Measurements from ENCODE around the gene LHX4.
A peak's percentile ranks its signal among the peaks of the same experiment; 100 is the strongest.

Gene LHX4

GRCh38 chr1:180229483-180230415 lies at the start of gene LHX4:
TSS of gene LHX4 (plus strand) at chr1:180230264. CDS start at chr1:180230530, 266 bp downstream.
- DNase-seq: peak; percentile 22

DNA sequence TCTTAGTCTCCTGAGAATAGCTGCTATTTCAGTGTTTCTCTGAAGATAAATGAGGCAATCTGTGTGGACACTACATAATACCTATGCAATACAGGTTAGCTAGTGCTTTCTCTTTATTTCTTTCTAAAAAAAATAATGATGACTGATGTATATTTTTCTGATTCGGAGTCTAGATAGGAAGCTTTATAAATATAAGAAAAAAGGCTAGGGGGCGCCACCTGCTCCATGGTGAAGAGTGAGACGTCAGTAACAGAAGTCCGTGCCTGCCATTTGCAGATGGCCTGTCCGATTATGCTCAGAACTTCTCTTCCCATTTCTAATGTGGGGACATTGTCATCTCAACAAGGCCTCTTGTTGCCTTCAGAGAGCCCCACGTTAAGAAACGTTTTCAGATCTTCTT lies 49.0 kb upstream of the LHX4 start:
- DNase-seq: peak; percentile 25

DNA sequence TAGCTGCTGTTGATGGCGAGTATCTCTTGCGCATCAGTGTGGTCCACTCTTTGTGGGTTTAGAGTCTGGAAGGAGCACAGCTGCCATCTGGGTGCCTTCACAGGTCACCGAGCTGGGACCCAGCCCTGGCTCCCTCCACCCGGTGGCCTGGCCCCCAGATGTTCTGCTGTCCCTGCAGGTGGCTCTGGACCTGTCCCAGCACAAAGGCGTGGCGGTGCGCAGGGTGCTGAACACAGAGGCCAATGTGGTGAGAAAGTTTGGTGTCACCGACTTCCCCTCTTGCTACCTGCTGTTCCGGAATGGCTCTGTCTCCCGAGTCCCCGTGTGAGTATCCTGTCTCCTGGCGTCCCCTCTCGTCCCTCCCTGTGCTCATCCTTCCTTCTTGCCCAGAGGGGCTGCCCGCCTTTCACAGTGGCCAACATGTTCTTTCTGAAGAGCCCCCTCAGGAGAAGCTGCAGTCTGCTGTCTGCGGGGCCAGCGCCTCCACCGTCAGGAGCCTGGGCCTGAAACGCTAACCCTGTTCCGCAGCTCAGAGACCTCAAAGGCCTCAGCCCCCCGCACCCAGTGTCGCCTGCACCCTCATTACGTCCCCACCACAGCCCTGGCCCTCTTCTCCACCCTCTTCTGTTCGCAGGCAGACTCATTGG lies 47.9 kb upstream of the LHX4 start:
- DNase-seq: no peak

GRCh38 chr1:180182643-180183311 lies 47.3 kb upstream of the LHX4 start:
- no peak for DNase-seq

- DNase-seq: no peak
Observed at GRCh38 chr1:180183426-180183825, 46.6 kb upstream of the LHX4 start.

- DNase-seq: no peak
Observed at GRCh38 chr1:180184041-180184440, 46.0 kb upstream of the LHX4 start.

- no peak for DNase-seq
Observed at GRCh38 chr1:180185281-180185680, 44.8 kb upstream of the LHX4 start.

DNA sequence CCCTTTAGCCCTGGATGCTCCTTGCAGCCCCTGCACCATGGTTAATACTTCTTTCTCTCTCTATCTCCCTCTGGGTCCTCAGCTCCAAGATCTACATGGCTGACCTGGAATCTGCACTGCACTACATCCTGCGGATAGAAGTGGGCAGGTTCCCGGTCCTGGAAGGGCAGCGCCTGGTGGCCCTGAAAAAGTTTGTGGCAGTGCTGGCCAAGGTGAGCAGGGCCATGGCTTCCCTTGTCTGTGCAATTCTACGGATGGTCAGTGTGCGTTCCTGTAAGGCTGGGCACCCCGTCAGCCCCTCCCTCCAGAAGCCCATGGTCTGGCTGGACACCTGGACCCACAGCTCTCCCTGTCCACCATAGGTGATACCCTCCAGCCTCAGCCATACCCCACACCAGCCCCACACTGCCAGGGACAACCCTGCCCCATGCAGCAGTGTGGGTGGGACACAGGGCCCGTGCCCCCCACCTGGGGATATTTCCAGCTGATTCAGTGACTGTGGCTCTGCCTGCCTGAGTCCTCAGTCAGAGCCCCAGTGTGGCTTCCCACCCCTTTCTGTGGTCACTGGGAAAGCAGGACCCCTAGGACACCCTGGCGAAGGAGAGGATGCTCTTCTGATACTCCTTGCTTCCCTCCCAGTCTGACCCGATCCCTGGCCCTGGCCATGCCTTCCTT lies 44.0 kb upstream of the LHX4 start:
- no peak for DNase-seq

DNA sequence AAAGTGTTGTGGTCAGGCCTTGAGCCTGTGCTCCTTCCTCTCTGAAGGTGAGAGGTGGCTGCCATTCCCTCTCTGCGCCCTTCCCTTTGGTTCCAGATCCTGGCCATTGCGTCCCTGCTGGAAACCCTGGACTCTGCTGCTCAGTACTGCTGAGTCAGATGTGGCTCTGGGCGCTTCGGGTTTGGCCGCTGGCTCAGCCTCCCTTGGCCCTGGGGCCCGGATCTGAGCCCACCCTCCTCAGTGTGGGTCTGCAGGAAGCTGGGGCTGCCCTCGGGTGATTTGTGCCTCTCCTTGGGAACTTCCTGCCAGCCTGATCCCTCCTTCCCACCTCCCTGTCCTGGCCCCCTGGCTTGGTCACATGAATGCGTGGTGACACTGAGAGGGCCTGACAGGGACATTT lies 43.2 kb upstream of the LHX4 start:
- DNase-seq: no peak

DNA sequence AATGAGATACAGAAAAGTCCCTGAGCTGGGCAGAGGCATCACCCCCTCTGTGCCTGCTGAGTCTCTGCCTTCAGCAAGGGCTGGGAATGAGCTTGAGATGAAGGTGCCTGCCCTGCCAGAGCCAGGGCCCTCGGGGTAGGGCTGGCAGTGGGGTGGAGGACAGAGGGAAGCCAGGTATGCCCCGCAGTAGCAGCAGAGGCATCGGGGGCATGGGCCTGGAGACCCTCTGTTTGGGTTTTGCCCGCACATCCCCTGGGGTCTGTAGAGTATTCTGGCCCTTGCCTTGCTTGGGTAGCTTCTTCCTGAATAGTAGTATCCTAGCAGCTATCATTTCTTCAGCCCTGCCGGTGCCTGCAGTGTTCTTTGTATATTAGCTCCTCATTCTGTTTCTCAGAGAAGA lies 42.4 kb upstream of the LHX4 start:
- no peak for DNase-seq

DNA sequence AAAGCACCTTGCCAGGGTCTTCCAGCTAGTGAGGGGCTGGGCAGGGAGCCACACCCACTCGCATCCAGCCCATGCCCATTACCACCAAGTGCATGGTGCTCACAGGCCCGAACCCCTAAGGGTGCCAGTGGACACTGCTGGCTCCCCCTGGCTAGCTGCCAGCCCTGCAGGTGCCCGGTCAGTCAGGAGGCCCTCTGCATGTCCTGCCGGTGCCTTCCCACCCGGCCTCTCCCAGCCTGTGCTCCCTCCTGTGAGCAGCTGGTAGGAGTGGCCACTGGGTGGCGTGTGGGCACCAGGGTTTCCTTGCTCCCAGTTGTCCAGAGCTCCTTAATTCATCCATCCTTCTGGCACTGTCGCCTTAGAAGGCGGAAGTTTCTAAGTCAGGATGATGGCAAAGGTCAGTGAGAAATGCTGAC lies 42.0 kb upstream of the LHX4 start:
- peak; percentile 3 for DNase-seq

DNA sequence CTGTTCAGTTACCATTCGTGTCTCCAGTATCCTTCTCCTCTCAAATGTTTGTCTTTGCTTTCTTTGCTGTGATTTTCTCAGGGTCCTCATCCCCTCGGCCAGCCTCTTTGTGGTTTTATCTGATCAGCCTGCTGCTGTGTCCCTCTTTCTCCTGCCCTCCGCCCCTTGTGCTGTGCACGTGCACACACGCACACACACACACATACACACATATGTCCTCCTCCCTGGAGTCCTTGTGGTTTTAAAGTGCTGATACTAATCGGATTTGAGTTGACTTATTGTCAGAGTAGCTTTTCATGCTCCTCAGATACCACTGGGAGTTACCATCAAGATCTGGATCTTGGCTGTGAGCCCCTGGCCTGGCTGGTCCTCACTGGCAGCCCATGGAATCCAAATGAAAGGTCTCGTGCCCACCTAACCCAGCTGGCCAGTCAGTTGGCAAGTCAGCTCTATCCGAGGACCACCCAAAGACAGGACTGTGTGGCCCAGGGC lies 41.3 kb upstream of the LHX4 start:
- DNase-seq: no peak

DNA sequence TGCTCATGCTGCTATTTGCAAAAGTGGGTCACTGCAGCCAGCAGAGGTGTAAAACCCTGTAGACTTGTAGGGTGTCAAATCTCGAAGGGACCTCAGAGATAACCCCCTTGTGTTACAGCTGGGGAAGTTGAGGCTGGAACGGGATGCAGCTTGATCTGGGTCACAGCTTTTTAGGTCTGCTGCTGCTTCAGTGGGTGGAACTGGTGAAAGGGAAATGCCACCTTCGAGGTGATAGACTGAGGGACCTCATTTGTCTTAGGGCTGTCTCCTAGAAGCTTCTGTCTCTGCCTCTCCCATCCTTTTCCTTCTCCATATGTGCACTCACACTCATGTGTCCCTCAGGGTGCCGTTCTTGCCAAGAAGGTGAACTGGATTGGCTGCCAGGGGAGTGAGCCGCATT lies 40.0 kb upstream of the LHX4 start:
- DNase-seq: peak; percentile 25

- DNase-seq: peak; percentile 11
Observed at GRCh38 chr1:180192172-180192571, 37.9 kb upstream of the LHX4 start.

GRCh38 chr1:180193141-180194047 lies 36.7 kb upstream of the LHX4 start:
- DNase-seq: no peak

DNA sequence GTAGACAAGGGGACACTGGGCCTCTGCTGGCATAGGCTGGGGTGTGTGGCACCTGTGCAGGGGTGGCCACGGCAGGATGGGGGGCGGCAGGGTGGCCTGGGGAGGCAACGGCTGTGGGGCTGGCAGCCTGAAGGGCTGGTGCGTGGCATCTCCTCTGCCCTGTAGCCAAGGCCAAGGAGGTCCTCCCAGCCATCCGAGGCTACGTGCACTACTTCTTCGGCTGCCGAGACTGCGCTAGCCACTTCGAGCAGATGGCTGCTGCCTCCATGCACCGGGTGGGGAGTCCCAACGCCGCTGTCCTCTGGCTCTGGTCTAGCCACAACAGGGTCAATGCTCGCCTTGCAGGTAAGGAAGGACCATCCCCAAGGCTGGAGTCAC lies 36.0 kb upstream of the LHX4 start:
- no peak for DNase-seq

- DNase-seq: no peak
Observed at GRCh38 chr1:180194546-180195207, 35.4 kb upstream of the LHX4 start.

GRCh38 chr1:180195401-180195800 lies 34.7 kb upstream of the LHX4 start:
- no peak for DNase-seq

- no peak for DNase-seq
Observed at GRCh38 chr1:180195916-180196315, 34.1 kb upstream of the LHX4 start.

DNA sequence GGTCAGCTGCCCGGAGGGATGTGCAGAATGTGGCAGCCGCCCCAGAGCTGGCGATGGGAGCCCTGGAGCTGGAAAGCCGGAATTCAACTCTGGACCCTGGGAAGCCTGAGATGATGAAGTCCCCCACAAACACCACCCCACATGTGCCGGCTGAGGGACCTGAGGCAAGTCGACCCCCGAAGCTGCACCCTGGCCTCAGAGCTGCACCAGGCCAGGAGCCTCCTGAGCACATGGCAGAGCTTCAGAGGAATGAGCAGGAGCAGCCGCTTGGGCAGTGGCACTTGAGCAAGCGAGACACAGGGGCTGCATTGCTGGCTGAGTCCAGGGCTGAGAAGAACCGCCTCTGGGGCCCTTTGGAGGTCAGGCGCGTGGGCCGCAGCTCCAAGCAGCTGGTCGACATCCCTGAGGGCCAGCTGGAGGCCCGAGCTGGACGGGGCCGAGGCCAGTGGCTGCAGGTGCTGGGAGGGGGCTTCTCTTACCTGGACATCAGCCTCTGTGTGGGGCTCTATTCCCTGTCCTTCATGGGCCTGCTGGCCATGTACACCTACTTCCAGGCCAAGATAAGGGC lies 33.5 kb upstream of the LHX4 start:
- DNase-seq: no peak

DNA sequence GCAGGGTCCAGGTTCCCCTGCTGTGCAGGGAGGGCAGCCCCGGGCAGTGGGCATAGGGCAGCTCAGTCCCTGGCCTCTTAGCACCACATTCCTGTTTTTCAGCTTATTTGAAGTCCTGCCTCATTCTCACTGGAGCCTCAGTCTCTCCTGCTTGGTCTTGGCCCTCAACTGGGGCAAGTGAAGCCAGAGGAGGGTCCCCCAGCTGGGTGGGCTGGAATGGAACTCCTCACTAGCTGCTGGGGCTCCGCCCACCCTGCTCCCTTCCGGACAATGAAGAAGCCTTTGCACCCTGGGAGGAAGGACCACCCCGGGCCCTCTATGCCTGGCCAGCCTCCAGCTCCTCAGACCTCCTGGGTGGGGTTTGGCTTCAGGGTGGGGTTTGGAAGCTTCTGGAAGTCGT lies 32.8 kb upstream of the LHX4 start:
- no peak for DNase-seq

All from CD4-positive, alpha-beta T cell treated with Interleukin-17A for 1 hour (primary cell).